ENCODE results near the gene BEND5.

DNA sequence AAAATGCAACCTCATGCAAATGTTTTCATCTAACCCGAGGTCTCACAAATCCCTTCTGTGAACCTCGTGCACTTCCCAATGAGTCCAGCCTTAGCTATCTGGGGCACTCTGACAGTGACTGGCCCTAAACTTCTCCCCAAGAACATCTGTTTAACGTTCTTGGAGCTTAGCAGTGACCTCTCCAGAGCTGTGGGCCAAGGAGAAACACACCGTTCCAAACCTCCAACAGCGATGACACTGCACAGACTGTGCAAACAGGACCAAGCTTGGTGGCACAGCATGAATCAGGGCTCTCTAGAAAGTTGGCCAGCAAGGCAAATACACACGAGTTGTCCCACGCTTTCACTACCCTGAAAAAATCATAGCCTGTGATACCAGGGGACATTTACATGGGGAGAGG lies 15.8 kb downstream of the BEND5 start:
- TF ChIP-seq, protein P1, sequence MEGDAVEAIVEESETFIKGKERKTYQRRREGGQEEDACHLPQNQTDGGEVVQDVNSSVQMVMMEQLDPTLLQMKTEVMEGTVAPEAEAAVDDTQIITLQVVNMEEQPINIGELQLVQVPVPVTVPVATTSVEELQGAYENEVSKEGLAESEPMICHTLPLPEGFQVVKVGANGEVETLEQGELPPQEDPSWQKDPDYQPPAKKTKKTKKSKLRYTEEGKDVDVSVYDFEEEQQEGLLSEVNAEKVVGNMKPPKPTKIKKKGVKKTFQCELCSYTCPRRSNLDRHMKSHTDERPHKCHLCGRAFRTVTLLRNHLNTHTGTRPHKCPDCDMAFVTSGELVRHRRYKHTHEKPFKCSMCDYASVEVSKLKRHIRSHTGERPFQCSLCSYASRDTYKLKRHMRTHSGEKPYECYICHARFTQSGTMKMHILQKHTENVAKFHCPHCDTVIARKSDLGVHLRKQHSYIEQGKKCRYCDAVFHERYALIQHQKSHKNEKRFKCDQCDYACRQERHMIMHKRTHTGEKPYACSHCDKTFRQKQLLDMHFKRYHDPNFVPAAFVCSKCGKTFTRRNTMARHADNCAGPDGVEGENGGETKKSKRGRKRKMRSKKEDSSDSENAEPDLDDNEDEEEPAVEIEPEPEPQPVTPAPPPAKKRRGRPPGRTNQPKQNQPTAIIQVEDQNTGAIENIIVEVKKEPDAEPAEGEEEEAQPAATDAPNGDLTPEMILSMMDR (IDR thresholded peaks at IDR 0.05): no peak
- TF ChIP-seq, protein P2, sequence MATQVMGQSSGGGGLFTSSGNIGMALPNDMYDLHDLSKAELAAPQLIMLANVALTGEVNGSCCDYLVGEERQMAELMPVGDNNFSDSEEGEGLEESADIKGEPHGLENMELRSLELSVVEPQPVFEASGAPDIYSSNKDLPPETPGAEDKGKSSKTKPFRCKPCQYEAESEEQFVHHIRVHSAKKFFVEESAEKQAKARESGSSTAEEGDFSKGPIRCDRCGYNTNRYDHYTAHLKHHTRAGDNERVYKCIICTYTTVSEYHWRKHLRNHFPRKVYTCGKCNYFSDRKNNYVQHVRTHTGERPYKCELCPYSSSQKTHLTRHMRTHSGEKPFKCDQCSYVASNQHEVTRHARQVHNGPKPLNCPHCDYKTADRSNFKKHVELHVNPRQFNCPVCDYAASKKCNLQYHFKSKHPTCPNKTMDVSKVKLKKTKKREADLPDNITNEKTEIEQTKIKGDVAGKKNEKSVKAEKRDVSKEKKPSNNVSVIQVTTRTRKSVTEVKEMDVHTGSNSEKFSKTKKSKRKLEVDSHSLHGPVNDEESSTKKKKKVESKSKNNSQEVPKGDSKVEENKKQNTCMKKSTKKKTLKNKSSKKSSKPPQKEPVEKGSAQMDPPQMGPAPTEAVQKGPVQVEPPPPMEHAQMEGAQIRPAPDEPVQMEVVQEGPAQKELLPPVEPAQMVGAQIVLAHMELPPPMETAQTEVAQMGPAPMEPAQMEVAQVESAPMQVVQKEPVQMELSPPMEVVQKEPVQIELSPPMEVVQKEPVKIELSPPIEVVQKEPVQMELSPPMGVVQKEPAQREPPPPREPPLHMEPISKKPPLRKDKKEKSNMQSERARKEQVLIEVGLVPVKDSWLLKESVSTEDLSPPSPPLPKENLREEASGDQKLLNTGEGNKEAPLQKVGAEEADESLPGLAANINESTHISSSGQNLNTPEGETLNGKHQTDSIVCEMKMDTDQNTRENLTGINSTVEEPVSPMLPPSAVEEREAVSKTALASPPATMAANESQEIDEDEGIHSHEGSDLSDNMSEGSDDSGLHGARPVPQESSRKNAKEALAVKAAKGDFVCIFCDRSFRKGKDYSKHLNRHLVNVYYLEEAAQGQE (IDR thresholded peaks at IDR 0.05; ENCODE audit: insufficient read depth in 1 of 2, low read depth in 2 of 2, low read length in 1 of 2): no peak
- TF ChIP-seq SIN3A (IDR thresholded peaks at IDR 0.05; ENCODE audit: borderline replicate concordance, insufficient read depth, low read depth, low read length): no peak
- TF ChIP-seq TCF7L2 (IDR thresholded peaks at IDR 0.05; ENCODE audit: low read depth, low read length): no peak
